ENCODE data around the gene RERE.

DNA sequence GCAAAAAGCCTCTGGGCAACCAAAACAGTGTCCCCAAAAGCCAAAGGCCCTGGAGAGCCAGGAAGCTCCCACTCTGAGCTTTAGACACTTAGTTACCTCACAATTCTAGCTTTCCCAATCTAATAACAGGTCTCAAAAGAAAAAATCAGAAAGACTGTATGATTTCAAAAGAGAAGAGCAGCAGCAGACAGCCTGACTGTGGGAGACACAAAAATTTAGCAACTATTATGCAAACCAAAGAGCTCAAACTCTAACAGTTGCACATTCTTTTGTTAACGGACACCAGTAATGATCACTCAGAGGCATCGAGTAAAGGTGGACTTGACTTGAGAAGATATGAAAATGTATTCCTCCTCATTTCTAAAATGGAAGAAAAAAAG is 339.5 kb downstream of the RERE start:
- TF ChIP-seq CTCF (IDR thresholded peaks at IDR 0.05): no peak
- no peak for TF ChIP-seq POLR2A (IDR thresholded peaks at IDR 0.05)
- TF ChIP-seq EP300 (IDR thresholded peaks at IDR 0.05): no peak
